ENCODE data around the gene ARHGEF17.

Gene ARHGEF17

DNA sequence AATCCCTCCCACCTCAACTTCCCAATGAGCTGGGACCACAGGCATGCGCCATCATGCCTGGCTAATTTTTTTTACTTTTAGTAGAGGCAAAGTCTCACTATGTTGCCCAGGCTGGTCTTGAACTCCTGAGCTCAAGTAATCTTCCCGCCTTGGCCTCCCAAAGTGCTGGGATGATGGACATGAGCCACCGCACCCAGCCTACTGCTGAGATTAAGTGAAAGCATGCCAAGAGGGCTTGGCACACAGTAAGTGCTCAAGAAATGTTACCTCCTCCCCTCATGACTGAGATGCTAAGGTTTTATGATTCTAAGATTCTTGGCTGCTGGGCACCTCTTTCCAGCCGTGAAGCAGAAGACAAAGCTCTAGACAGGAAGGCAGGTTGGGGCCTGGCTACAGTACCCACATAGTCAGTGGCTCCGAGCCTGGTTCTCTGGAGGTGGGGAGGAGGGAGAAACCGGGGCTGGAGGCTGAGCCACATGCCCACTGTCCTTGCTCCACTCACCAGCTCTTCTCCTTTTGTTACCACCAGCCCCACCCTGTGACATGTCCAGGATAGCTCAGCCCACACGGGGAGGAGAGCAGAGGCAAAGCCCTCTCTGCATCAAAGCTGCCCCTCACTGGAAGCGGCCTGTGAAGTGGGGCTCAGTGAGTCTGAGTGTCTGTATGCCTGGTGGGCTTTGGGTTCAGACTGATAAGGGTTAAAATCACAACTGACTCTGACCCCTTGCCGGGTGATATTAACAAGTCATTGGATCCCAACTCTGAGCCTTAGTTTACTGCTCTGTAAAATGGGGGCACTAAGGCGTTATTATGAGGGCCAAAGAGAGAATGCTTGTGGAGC, 12.9 kb downstream of the ARHGEF17 start:
- TF ChIP-seq, protein P1, sequence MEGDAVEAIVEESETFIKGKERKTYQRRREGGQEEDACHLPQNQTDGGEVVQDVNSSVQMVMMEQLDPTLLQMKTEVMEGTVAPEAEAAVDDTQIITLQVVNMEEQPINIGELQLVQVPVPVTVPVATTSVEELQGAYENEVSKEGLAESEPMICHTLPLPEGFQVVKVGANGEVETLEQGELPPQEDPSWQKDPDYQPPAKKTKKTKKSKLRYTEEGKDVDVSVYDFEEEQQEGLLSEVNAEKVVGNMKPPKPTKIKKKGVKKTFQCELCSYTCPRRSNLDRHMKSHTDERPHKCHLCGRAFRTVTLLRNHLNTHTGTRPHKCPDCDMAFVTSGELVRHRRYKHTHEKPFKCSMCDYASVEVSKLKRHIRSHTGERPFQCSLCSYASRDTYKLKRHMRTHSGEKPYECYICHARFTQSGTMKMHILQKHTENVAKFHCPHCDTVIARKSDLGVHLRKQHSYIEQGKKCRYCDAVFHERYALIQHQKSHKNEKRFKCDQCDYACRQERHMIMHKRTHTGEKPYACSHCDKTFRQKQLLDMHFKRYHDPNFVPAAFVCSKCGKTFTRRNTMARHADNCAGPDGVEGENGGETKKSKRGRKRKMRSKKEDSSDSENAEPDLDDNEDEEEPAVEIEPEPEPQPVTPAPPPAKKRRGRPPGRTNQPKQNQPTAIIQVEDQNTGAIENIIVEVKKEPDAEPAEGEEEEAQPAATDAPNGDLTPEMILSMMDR (IDR thresholded peaks at IDR 0.05; ENCODE audit: low read depth, low read length, missing control alignments) = no peak
- H3K4me3 ChIP-seq (replicated peaks; ENCODE audit: low read depth, low read length) = no peak overlapping the region
- DNase-seq (ENCODE audit: extremely low read depth, low read depth) = no peak

DNA sequence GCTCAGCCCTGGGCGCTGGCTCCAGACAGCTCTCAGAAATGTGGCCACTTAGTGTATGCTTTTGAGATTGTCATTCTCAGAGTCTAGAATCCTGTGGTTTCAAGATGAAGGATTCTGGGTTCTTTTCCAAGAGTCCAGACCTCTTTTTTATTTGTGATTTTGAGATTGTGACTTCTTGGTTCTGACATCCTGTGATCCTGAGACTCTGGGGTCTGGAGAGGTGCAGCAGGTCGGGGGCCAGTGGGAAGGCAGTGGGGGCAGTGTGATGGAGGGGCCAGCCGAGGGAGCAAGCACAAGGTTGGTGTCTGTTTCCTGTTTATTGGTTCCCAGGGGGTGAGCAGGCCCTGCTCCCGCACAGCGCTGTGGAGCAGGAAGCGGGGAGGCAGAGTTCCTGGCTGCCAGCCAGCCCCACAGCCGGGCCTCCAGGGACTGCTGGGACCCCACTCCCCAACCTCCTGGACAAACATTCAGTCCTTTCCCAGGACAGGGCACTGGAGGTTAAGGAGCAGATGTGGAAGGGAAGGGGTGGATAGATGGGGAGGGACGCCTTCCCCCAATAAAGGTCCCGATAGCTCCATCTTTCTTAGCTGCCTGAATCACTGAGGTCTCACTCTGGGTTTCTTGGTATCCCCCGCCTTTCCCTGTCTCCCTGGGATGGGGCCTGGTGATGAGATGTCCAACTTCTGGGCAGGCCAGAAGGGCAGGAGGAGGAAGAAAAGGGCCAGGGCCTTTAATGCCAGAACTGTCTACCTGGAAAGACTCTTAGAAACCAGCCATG, 13.7 kb downstream of the ARHGEF17 start:
- DNase-seq (ENCODE audit: extremely low read depth, low read depth) = no peak
- no peak overlapping the region for H3K4me3 ChIP-seq (replicated peaks; ENCODE audit: low read depth, low read length)
- TF ChIP-seq, protein P1 (IDR thresholded peaks at IDR 0.05; ENCODE audit: low read depth, low read length, missing control alignments) = no peak

- no peak overlapping the region; the same call in 1 of the 2 replicates for H3K4me3 ChIP-seq (replicated peaks; ENCODE audit: low read depth, low read length)
Measured at GRCh38 chr11:73322382-73323306, 14.6 kb downstream of the ARHGEF17 start.

GRCh38 chr11:73323464-73323863, 15.4 kb downstream of the ARHGEF17 start:
- TF ChIP-seq, protein P1 (IDR thresholded peaks at IDR 0.05; ENCODE audit: low read depth, low read length, missing control alignments) = no peak
- H3K4me3 ChIP-seq (replicated peaks; ENCODE audit: low read depth, low read length) = no peak overlapping the region; the same call in 1 of the 2 replicates
- DNase-seq (ENCODE audit: extremely low read depth, low read depth) = no peak

More at GRCh38 chr11:73322382-73323306, 14.6 kb downstream of the ARHGEF17 start:
- no peak for DNase-seq (ENCODE audit: extremely low read depth, low read depth)
- TF ChIP-seq, protein P1 (IDR thresholded peaks at IDR 0.05; ENCODE audit: low read depth, low read length, missing control alignments) = no peak

GRCh38 chr11:73324116-73324515, 16.0 kb downstream of the ARHGEF17 start:
- H3K4me3 ChIP-seq (replicated peaks; ENCODE audit: low read depth, low read length) = no peak overlapping the region
- DNase-seq (ENCODE audit: extremely low read depth, low read depth) = no peak
- TF ChIP-seq, protein P1 (IDR thresholded peaks at IDR 0.05; ENCODE audit: low read depth, low read length, missing control alignments) = no peak

GRCh38 chr11:73324665-73325035, 16.6 kb downstream of the ARHGEF17 start:
- TF ChIP-seq, protein P1 (IDR thresholded peaks at IDR 0.05; ENCODE audit: low read depth, low read length, missing control alignments) = no peak
- no peak for DNase-seq (ENCODE audit: extremely low read depth, low read depth)

More at GRCh38 chr11:73324665-73325035, 16.6 kb downstream of the ARHGEF17 start:
- no peak overlapping the region for H3K4me3 ChIP-seq (replicated peaks; ENCODE audit: low read depth, low read length)
